Endodermal cell (in vitro differentiated cells): ENCODE data around the gene SIX2. TPM values are rescaled to one million over a fixed set of nuclear protein-coding genes. Genes with fewer than 3 reads are reported as not detected.

Source experiments
- DNase-seq: peaks from one replicate; pipeline ENCODE4 v3.0.0-alpha.2; 2017
- H3K27ac ChIP-seq: 2 replicates; pipeline ENCODE4 v1.5.1; 2013; ENCODE audit warnings: mild to moderate bottlenecking, low read depth, low read length, moderate library complexity
- H3K27me3 ChIP-seq: 2 replicates; pipeline ENCODE4 v1.6.1; 2013; ENCODE audit warnings: mild to moderate bottlenecking, low read length, moderate library complexity; ENCODE audit not compliant: insufficient read depth, control insufficient read depth, poor library complexity, severe bottlenecking
- H3K36me3 ChIP-seq: 2 replicates; pipeline ENCODE4 v1.7.0; 2013; ENCODE audit warnings: mild to moderate bottlenecking, low read length, moderate library complexity; ENCODE audit not compliant: control insufficient read depth, insufficient read depth
- H3K4me1 ChIP-seq: one replicate; pipeline ENCODE4 v1.7.0; 2013; ENCODE audit warnings: low read length; ENCODE audit not compliant: control insufficient read depth, insufficient read depth
- H3K4me3 ChIP-seq: 2 replicates; pipeline ENCODE4 v1.5.1; 2013; ENCODE audit warnings: mild to moderate bottlenecking, low read length, moderate library complexity
- H3K9ac ChIP-seq: 2 replicates; pipeline ENCODE4 v1.6.1; 2013; ENCODE audit warnings: mild to moderate bottlenecking, low read length, moderate library complexity; ENCODE audit not compliant: poor library complexity, severe bottlenecking; ENCODE audit errors: extremely low read depth
- H3K9me3 ChIP-seq: 2 replicates; pipeline ENCODE4 v1.6.1; 2013; ENCODE audit warnings: mild to moderate bottlenecking, low read length, moderate library complexity; ENCODE audit not compliant: control insufficient read depth
- H3K27ac Mint-ChIP-seq: 2 replicates; pipeline ENCODE4 v1.8.0; 2020; ENCODE audit warnings: mixed read lengths
- H3K27me3 Mint-ChIP-seq: 2 replicates; pipeline ENCODE4 v1.8.0; 2021; ENCODE audit warnings: mild to moderate bottlenecking, mixed read lengths; ENCODE audit not compliant: insufficient read depth
- H3K36me3 Mint-ChIP-seq: 2 replicates; pipeline ENCODE4 v1.8.0; 2020; ENCODE audit warnings: low read depth, mixed read lengths
- H3K4me1 Mint-ChIP-seq: 2 replicates; pipeline ENCODE4 v1.8.0; 2020; ENCODE audit warnings: mixed read lengths
- H3K4me3 Mint-ChIP-seq: 2 replicates; pipeline ENCODE4 v1.8.0; 2020; ENCODE audit warnings: mild to moderate bottlenecking, moderate library complexity, mixed read lengths
- H3K9me3 Mint-ChIP-seq: 2 replicates; pipeline ENCODE4 v1.8.0; 2020; ENCODE audit warnings: mild to moderate bottlenecking, mixed read lengths
- WGBS, 2 experiments: methylation state at CpG; one replicate each; pipeline versions ENCODE4 v1.1.5 to v1.1.7; 2013; ENCODE audit warnings: missing lambda C conversion rate in 2 of 2, mixed read lengths in 1 of 2; ENCODE audit not compliant: insufficient coverage in 1 of 2, insufficient read length in 1 of 2; 5-methylcytosine and 5-hydroxymethylcytosine counted together
- total RNA-seq, 2 donors: library from RNA; stranded (reverse); fragmentation: NEBNext Ultra II Directional in 1 of 2; extraction: Animal tissue kit (Norgen Biotek cat#: 25700) in 1 of 2; gene quantifications; 2 replicates in 1 of 2; 3 replicates in 1 of 2; pipeline ENCODE4 v1.2.1, GENCODE V29; 2021
- TF ChIP-seq, protein P1 (sequence below): fragments of 200-600 bp; sonication (generic); conservative IDR thresholded peaks from 2 replicates; pipeline ENCODE4 v1.5.0; 2021; ENCODE audit warnings: antibody characterized with exemption, mild to moderate bottlenecking

The SIX2 gene
- total RNA-seq, 2 donors from 2014 or later = not detected

DNA sequence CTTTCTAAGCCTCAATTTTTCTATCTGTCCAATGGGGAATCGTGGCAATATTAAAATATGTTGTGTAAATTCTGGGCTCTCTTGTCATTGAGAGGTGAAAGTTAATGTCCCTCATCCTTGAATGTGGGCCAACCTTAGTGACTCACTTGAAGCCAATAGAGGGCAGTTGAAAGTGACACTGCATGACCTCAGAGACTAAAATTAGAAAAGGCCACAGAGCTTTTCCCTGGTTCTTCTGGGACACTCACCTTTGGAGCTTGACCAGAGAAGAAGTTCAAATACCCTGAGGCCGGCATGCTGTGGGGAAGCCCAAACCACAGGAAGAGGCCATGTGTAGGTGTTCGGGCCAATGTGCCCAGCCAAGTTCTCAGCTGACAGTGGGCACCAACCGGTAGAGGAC, 24.1 kb upstream of the SIX2 start:
- Mint-ChIP-seq H3K4me1 (peaks cover 9% of the 10 kb centered on the region), H3K9me3 (no peaks in the 10 kb centered on the region), H3K4me3 (no peak overlapping the region), H3K27me3 (peaks cover 23% of the 10 kb centered on the region), H3K36me3 (no peaks in the 10 kb centered on the region), H3K27ac (no peak overlapping the region)
- WGBS, 2 experiments = 94 to 96% methylated on average over 4 of the region's 4 CpGs
- no peaks in the 10 kb centered on the region for H3K9me3 ChIP-seq
- H3K27me3 ChIP-seq = no peaks in the 10 kb centered on the region
- no peaks in the 10 kb centered on the region for H3K36me3 ChIP-seq
- no peak overlapping the region for H3K9ac ChIP-seq
- TF ChIP-seq, protein P1, sequence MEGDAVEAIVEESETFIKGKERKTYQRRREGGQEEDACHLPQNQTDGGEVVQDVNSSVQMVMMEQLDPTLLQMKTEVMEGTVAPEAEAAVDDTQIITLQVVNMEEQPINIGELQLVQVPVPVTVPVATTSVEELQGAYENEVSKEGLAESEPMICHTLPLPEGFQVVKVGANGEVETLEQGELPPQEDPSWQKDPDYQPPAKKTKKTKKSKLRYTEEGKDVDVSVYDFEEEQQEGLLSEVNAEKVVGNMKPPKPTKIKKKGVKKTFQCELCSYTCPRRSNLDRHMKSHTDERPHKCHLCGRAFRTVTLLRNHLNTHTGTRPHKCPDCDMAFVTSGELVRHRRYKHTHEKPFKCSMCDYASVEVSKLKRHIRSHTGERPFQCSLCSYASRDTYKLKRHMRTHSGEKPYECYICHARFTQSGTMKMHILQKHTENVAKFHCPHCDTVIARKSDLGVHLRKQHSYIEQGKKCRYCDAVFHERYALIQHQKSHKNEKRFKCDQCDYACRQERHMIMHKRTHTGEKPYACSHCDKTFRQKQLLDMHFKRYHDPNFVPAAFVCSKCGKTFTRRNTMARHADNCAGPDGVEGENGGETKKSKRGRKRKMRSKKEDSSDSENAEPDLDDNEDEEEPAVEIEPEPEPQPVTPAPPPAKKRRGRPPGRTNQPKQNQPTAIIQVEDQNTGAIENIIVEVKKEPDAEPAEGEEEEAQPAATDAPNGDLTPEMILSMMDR = no peak
- H3K4me1 ChIP-seq = no peaks in the 10 kb centered on the region
- H3K4me3 ChIP-seq = no peak overlapping the region
- DNase-seq = no peak
- no peak overlapping the region for H3K27ac ChIP-seq

DNA sequence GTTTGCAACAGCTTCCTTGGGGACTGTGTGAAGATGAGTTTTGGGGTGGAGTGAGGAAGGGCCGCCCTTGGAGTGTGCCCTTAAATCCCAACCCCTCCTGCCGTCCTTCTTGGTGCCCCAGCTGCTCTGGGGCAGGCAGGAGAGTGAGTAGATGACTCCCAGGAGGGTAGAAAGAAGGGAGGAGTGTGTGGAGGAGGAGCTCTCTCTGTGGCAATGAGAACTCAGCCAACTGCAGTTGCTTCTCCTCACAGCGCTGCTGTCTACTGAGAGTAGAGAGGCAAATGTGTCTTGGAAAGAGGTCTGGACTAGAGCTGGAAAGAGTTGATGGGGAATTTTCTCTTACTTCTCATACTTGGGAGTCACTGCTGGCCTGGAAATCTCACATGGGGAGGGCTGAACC, 21.8 kb upstream of the SIX2 start:
- Mint-ChIP-seq H3K27me3 (peaks cover 34% of the 10 kb centered on the region), H3K27ac (no peak overlapping the region)
- TF ChIP-seq, protein P1 = no peak

DNA sequence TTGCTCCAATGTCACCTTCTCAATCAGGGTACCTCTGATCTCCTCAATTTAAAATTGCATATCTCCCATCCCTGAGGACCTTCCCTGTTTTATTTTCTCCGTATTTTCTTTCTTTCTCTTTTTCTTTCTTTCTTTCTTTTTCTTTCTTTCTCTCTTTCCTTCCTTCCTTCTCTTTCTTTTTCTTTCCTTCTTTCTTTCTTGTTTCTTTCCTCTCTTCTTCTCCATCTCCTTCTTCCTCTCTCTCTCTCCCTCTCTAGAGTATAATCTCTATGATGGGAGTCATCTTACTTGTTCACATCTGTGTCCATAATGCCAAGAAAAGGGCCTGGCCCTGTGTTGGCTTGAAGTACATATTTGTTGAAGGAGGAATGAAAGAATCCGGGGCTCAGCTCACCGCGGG, 21.3 kb upstream of the SIX2 start:
- 96 to 100% methylated on average over 1 to 2 of the region's 4 CpGs for WGBS, 2 experiments
- Mint-ChIP-seq H3K27ac (no peak overlapping the region), H3K27me3 (peaks cover 34% of the 10 kb centered on the region), H3K36me3 (no peaks in the 10 kb centered on the region), H3K4me3 (no peak overlapping the region), H3K9me3 (no peaks in the 10 kb centered on the region), H3K4me1 (peaks cover 6% of the 10 kb centered on the region)
- TF ChIP-seq, protein P1 = no peak
- H3K27ac ChIP-seq = no peak overlapping the region
- no peak for DNase-seq
- no peaks in the 10 kb centered on the region for H3K27me3 ChIP-seq
- no peak overlapping the region for H3K9ac ChIP-seq
- no peak overlapping the region for H3K4me3 ChIP-seq
- no peaks in the 10 kb centered on the region for H3K4me1 ChIP-seq
- H3K36me3 ChIP-seq = no peaks in the 10 kb centered on the region
- H3K9me3 ChIP-seq = no peaks in the 10 kb centered on the region

More for the DNA sequence above, 21.8 kb upstream of the SIX2 start:
- Histone ChIP-seq H3K9me3 (no peaks in the 10 kb centered on the region), H3K9ac (no peak overlapping the region), H3K27ac (no peak overlapping the region), H3K4me3 (no peak overlapping the region), H3K4me1 (no peaks in the 10 kb centered on the region), H3K27me3 (no peaks in the 10 kb centered on the region), H3K36me3 (no peaks in the 10 kb centered on the region)
- Mint-ChIP-seq H3K9me3 (no peaks in the 10 kb centered on the region), H3K36me3 (no peaks in the 10 kb centered on the region), H3K4me1 (peaks cover 9% of the 10 kb centered on the region), H3K4me3 (no peak overlapping the region)
- peak; percentile 20 for DNase-seq
- WGBS, 2 experiments = 93% methylated on average over 2 to 3 of the region's 3 CpGs
